ENCODE measurements around the gene EPHX1.
"Not testable (repeated sequence)": the region's sequence is repeated elsewhere in the genome, so short reads cannot be mapped to it uniquely, and the experiment has no call there.

Gene EPHX1

DNA sequence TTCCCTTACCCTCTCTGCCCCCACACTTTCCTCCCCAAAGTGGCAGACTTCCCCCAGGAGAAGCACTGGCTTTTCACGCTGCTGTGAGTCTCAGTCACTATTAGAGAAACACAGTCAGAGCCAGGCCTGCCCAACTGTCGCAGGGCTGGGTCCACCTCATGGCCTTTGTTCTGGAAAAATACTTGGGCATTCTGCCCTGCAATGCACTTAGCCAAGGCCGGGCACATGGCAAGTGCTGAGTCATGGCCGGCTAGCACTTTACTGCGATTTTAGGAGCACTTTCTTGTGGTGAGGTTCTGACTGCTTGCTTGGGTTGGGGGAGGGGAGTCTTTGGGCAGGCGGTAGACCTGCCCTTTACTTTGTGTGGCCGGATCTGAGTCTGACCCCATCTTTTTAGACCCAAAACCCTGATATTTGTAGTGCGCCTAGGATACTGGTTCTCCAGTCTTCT lies 7.7 kb downstream of the EPHX1 start:
- FAIRE-seq: no peak

DNA sequence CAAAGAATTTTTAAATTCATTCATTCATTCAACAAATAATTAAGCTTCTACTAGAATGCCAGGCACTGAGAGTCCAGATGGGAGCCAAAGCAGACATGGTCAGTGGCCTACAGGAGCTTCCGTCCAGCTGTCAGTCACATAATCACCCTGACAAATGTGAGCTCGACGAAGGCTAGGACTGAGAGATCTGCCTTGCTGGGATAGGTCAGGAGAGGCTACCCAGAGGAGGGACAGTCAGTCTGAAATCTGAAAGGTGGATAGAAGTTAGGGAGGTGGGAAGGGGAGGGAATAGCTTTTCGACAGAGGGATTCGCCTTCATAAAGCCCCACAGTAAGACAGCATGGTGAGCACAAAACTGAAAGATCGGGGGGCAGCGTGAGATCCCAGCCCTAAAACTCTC lies 8.3 kb downstream of the EPHX1 start:
- FAIRE-seq: no peak

DNA sequence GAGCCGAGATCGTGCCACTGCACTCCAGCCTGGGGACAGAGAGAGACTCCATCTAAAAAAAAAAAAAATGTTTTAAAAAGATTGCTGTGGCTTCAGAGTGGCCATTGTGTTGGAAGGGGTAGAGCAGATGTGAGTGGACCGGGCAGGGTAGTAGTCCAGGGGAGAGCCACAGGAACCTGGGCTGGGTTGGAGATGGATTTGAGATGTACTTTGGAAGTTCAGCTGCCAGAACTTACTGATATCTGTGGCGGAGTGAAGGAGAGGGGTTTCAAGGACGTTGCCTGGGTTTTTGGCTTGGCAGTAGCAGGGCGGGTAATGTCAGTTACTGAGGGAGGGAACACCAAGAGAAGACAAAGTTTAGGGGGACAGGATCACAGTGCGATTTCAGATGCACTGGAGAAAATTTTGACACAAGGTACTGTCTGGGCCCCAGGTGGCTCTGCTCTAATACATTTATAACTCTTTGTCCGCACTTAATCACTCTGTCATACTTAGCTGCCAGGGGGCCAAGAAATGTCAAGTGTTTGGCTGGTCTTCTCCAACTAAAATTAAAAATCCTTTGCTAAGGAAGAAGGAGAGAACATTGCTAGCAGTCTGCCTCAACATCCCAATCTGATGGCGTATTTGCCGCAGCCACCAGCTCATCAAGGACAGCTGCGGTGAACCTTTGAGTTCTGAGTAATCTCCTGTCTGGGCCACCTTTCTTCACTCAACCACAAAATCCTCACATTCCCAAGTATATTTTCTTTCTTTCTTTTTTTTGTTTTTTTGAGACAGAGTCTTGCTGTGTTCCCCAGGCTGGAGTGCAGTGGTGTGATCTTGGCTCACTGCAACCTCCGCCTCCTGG lies 9.6 kb downstream of the EPHX1 start:
- FAIRE-seq: no peak

DNA sequence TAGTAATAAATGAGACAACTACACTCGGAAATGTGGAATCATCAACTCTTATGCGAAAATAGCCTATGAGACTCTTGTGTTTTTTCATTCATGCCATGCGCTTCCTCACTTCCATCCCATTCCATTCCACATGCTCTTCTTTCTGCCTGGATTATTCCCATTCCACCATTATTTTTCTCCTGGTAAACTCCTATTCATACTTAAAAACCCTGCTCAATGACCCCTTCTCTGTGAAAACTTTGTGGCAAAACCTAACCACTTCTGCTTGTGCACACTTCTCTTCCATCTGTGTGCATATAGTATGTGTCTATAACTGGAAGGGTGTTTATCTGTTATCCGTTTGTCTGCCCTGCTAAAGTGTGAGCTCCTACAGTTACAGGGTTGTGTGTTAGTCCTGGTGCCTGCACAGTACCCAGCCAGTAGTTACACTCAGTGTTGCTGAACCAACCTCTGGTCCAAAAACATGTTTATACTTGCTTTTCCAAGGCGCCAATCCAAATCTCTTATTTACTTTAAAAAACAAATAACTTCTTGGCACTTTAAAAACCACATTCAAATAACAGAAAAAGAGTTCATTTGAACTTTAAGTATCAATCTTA lies 10.7 kb downstream of the EPHX1 start:
- FAIRE-seq: no peak

DNA sequence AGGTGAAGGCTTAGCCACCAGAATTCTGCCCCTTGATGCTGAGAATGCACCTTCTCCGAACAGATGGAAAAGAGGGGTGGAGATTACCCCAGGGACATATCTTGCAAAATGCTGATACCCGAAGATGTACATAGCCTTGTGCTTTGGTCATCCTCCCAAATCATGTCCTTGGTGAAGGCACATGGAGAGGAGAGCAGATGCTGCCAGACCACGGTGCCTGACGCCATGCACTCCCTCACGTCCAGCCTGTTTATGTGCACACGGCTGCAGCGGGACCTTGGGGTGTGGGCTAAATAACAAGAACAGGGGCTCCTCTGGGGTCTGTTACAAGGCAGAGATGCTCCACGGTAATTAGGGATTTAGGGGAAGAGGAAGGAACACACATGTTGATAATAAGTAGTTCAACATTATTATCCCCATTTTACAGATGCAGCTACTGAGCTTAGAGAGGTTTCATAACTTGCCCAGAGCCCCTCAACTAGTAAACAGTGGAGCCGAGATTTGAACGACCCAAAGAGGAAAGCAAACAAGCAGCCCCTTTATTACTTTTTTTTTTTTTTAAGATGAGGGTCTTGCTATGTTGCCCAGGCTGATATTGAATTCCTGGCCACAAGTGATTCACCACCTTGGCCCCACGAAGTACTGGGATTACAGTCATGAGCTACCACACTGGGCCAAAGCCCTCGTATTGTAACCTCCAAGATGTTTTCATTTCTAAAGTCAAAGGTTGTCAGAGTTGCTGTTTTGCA lies 12.9 kb downstream of the EPHX1 start:
- FAIRE-seq: no peak

DNA sequence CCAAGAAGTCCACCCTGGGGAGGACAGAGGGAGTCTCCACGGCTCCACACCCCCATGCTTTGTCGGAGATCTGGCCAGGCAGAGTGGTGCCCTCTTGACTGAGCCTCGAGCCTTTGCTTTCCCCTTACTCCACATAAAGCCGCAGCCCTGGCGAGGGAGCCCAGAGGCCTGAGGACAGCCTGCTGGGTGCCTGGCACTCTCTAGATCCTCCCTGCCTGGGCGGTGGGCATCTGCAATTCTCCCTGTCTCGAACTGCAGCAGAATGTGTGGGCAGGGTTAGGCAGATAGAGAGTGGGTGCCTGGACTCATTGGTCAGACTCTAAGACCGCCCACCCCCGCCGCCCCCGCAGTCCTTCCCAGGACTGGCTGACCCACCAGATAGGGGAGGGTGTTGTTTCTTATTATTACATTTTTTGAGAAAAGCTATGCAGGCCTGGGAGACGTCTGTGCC lies 13.9 kb downstream of the EPHX1 start:
- no peak for FAIRE-seq

DNA sequence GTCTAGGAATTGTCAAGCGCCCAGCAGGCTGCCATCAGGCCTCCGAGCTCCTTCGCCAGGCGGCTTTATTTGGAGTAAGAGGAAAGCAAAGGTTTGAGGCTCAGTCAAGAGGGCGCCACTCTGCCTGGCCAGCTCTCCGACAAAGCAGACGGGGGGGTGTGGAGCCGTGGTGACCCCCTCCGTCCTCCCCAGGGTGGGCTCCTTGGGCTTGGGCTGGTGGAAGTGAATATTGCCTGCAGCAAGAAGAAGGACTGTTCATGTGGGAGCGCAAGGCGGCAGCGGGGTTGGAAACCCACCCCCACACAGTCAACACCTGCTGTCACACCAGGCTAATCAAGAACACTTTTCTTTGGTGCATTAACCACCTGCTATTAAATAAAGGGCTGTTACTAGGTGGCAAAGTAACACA lies 14.6 kb downstream of the EPHX1 start:
- no peak for FAIRE-seq

DNA sequence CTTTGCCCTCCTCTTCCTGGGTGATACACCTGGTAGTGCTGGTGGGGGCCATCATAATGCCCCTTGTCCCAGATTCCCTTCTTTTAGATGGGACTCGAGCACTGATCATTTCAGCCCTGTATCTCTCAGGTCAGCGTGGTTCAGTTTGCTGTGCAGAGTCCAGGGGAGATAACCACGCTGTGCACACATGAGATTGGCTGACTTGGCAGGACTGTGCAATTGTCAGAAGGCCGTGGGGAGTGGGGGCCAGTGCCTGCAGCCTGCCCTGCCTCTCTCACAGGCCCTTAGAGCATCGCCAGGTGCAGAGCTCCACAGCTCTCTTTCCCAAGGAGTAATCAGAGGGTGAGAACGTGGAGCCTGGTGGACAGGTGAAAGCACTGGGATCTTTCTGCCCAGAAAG lies 15.2 kb downstream of the EPHX1 start:
- no peak for FAIRE-seq

DNA sequence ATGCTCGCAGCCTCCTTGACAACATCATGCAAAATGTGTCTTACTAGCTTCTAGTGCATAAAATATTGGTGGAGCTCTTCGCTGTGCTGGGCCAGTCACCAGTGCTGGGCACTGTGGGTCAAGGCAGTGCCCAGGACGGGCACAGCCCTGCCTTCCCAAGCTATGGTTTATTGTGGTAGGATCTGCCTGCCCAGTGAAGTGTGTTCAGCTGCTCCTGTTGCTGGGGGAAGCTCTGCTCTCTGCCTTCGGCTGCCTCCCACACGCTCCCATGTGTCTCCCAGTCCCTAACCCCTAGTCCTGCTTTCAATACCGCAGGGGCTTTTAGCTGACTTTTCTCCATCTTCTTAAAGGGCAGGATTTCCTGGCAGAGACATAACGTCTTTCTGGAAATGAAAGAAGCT lies 15.7 kb downstream of the EPHX1 start:
- no peak for FAIRE-seq

DNA sequence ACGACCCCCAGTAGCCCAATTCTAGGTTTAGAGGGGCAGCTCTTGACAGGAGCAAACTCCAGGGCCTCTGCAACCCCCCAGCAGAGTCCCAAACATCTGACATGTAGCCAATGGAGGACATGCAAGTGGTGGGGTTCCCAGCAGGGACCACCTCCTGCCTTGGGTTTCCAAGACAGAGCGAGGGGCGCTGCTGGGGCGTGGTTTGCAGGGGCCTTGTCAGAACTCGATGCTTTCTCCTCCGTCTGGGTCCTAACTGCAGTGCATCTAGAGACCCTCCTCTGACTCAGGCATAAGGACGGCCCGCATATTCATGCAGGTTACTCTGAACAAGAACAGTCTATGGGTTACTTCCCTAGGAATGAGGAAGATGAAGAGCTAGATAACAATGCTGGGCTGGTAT lies 17.2 kb downstream of the EPHX1 start:
- FAIRE-seq: no peak

DNA sequence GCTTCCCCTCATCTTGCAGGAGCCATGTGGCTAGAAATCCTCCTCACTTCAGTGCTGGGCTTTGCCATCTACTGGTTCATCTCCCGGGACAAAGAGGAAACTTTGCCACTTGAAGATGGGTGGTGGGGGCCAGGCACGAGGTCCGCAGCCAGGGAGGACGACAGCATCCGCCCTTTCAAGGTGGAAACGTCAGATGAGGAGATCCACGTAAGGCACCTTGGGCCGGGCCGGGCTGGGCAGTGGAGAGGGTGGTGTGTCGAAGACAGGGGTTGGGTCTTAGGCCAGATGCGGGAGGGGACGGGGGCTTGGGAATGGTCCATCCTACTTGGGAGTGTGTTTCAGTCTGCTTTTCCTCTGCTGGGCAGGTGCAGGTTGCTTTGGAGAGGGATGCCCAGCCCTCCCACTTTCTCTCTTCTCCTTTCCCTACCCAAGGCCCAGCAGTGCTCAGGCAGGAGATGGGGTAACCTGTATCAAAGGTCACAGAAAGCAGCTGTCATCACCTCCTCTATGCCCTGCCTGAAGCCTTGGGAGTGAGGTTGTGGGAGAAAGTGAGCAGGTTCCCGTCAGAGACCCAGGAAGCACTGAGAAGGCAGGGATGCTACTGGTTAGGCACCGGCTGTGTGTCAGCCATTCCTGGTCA lies 18.9 kb downstream of the EPHX1 start:
- no peak for FAIRE-seq

DNA sequence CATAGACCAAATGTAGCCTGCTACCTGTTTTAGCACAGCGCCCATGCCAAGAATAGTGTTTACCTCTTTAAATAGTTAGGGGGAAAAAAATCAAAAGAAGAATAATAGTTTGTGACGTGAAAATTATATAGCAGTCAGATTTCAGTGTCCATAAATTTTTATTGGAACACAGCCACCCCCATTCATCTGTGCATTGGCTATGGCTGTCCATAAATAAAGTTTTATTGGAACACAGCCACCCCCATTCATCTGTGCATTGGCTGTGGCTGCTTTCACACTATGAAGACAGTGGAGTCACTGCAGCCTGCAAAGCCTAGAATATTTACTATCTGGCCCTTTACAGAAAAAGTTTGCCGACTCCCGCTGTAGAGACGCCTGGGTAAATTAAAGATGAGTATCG lies 20.9 kb downstream of the EPHX1 start:
- no peak for FAIRE-seq

DNA sequence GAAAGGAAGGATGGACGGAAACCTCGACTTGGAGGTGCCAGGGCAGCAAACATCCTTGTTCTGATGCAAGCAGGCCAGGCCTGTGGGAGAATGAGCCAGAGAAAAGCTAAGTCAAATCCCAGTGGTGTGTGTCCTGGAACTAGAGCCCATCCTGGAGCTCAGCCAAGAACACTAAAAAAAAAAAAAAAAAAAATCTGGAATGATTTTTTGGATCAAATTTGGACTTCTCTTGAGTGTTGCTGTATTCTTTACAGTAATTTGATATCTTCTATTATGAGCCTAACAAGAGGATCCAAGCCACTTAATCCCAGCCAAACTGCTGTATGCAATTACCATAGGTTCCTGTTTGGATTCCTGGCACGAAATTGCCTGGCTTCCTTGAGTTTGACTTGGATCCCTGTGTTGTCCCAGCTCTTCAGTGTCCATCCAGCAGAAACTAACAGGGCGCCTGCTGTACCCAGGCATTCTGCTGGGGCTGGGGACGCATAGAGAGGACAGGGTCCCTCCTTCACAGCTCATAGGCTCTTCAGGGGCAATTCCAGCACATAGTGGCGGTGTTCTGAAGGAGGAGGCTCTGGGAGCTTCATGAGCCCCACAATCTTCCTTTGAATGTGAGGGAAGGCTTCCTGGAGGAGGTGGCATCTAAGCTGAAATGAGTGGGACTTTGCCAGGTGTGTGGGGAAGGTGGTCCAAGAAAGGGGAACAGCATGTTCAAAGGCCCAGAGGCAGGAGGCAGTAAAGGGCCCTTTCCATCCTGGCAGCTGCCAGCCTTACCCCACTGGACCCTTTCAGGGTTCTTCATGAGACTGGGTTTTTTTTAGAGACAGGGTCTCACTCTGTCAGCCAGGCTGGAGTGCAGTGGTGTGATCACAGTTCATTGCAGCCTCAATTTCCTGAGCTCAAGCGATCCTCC lies 24.7 kb downstream of the EPHX1 start:
- FAIRE-seq: no peak

DNA sequence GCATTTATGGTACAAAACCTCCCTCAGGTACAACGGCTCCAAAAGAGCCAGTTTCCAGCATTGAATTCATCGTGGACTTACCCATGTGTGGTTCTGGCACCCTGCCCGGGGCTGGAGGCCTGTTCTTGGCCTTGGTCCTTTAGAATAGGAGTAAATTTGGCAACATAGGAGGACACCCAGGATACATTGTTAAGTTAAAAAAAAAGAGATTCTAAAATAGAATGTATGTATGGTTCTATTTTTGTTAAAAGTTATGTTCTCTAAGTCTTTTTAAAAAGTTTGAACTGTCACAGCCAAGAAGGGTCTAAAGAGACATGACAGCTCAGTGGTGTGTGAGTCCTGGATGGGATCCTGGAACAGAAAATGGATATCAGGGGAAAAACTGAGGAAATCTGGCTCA lies 25.9 kb downstream of the EPHX1 start:
- no peak for FAIRE-seq

DNA sequence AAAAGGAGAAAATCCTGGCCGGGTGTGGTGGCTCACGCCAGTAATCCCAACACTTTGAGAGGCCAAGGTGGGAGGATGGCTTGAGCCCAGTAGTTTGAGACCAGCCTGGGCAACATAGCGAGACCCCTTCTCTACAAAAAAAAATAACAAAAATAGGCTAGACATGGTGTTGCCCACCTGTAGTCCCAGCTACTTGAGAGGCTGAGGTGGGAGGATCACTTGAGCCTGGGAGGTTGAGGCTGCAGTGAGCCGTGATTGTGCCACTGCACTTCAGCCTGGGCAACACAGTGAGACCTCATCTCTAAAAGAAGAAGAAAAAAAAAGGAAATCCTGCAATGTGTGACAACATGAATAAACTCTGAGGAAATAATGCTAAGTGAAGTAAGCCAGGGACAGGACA lies 26.4 kb downstream of the EPHX1 start:
- not testable (repeated sequence) for FAIRE-seq

DNA sequence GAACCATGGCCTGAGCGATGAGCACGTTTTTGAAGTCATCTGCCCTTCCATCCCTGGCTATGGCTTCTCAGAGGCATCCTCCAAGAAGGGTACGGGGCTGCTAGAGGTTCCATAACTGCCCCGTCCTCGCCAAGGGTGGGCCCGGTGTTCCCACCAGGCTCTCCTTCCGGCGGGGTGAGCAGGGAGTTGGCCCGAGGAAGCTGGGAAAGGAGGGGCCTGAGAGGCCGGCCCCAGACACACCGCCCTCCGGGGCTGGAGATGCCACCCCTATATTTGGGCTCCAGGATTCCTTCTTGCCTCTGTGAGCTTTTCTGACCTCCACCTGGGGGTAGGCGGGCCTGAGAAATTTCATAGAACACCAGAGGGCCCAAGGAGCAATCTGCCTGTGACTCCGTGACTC lies 28.9 kb downstream of the EPHX1 start:
- FAIRE-seq: no peak

DNA sequence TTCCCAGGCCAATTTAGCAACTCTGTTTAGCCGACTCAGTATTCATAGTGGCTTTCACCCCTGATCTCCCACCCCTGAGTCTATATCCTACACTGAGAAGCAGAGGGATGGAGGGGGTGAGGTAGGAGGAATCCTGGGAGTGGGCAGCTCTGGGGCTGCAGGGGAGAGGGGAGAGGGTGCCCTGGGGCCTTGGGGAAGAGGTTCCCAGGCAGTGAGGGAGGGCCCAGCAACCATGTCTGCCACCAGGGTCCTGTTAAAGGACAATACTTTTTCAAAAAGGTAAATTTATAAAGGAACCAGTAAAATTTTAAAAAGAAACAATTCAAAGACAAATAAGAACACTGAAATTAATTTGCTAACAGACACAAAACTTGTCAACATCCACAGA lies 30.3 kb downstream of the EPHX1 start:
- no peak for FAIRE-seq

DNA sequence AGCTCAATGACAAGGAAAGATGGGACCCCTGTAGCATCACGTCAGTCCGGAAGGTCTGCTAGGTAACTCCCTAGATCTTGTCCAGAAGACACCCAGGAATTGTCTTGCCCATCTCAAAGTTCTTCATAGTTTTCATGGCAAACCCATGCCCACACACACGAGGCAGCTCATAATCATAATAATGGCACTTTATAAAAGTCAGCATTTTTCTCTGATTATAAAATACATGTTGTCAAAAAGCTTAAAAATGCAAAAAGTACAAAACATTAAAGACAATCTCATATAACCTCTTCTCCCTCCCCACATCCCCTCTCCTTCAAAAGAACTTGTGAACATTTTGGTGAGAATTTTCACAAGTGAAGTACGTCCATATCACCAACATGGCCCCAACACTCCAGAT lies 30.8 kb downstream of the EPHX1 start:
- FAIRE-seq: no peak

DNA sequence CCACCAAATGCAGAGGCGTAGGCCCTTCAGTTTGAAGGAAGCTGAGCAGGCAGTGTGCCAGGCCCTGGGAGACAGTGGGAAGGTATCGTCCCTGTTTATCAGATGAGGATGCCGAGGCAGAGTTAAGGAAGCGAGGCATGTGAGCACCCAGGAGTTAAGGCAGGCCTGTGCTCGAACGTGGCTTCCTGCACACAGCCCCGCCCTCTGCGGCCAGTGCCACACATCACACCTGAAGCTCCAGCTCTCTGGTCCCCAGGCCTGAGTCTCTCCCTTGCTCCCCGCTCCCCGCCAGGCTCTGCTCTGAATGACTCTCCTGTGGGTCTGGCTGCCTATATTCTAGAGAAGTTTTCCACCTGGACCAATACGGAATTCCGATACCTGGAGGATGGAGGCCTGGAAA lies 32.1 kb downstream of the EPHX1 start:
- no peak for FAIRE-seq

DNA sequence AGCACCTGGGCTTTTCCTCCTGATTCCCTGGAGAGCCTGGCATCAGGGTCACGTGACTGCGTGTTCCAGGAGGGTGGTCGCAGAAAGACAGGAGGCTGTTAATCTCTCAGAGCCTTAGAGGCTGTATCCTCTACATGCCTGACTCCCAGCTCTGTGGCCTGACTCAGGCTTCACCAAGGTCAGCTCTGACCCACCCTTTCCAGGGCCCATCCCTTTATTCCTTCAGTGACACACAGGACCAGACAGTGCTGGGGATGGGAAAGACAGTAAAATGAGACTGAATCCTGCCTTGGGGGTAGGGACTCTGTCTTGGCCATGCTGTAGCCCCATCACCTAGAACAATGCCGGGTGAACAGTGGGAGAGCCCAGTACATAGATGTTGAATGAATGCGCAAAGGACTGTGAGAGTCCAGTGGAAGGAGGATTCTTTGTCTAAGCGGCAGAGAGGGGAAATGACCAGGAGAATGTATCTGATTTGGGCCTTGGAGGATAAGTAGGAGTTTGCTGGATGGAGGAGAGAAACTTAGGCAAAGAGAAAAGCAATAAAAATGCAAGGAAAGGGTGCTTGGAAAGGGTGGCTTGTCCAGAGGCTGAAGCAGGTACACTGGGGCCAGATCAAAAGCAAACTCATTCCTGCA lies 33.0 kb downstream of the EPHX1 start:
- no peak for FAIRE-seq

DNA sequence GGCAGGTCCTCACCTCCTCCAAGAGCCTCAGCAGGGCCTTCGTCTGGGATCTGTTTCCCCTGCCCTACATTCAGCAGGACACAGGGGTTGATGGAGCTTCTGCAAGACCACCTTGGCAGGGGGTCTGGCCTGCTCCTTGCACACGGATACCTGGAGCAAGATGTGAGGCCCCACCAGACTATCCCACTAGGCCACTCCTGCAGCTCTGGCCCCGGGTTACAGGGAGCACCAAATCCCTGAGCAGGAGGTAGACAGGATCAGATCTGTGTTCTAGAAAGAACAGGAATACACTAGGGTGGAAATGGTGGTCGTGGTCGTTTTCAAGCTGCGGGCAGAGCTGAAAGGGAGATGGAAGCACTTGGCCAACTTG lies 33.5 kb downstream of the EPHX1 start:
- no peak for FAIRE-seq

All from A204.1 (cell line).